ENCODE results near the gene ADAM33.

Gene ADAM33

DNA sequence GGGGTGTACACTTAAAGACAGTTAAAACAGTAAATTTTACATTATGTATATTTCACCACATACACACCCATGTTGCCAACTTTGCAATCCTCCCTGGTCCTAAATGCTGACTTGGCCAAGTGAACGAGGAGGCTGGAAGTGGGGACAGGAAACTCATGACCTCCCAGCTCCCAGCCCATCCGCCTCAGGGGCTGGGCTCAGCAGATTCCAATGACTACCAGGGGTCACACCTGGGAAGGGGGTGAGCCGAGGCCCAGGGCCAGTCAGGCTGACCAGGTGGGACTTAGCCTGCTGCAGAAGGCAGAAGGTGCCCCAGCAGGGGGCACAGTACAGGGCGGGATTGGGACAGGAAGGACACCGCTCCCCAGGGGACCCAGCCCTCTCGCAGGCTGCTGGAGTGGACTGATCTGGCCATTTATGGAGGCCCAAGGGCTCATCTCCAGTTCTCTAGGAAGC, 28.2 kb upstream of the ADAM33 start:
- no peak for DNase-seq (ENCODE audit: low read depth, low spot score)

DNA sequence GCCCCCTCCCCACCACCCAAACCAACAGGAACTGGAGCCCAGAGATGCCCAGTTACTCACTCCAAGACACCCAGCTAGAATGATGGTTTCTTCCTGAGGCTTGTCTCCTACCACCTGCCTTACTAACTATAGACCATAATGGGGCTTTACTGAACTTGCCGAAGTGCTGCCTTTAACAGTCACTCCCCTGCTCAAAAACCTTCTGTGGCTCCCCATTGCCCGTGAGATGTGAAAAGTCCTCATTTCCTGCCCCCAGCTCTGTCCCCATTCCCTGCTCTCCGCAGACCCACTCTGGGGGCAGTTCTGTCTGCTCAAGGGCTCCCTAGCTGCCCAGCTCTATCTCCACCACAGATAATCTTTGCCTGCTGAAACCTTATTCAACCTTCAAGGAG, 25.7 kb upstream of the ADAM33 start:
- no peak for DNase-seq (ENCODE audit: low read depth, low spot score)

DNA sequence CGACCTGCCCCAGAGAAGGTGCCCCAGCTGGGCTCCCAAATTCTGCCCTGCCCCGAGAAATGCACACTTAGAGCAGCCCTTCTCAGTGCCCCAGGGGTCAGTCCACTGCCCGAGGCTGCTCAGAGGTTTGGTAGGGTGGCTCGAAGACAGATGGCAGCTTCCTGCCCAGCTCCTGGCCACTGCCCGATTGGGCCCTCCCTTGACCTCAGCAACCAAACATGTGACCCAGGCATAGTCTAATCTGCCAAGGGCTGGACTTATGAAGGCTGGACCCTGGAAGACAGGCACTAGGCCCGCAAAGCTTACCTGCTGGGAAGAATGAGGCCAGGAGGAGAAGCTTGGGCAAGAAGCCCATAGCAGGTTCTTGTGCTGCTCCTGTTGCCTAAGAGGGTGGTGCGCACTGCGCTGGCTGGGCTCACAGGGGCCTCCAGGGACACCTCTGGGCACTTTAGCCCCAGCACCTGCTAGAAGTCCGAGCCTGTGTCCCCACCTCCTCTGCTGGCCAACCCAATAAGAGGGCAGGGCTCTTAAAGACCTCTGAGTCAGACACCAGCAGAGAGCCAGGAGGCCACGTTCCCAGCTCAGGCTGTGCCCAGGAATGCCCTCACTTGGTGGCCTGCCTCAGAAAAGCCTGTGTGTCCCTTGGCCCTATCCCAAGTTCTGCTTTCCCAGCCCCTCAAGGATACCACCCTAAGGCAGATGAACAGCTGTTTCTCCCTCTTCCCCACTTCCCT, 25.1 kb upstream of the ADAM33 start:
- DNase-seq (ENCODE audit: low read depth, low spot score): no peak

DNA sequence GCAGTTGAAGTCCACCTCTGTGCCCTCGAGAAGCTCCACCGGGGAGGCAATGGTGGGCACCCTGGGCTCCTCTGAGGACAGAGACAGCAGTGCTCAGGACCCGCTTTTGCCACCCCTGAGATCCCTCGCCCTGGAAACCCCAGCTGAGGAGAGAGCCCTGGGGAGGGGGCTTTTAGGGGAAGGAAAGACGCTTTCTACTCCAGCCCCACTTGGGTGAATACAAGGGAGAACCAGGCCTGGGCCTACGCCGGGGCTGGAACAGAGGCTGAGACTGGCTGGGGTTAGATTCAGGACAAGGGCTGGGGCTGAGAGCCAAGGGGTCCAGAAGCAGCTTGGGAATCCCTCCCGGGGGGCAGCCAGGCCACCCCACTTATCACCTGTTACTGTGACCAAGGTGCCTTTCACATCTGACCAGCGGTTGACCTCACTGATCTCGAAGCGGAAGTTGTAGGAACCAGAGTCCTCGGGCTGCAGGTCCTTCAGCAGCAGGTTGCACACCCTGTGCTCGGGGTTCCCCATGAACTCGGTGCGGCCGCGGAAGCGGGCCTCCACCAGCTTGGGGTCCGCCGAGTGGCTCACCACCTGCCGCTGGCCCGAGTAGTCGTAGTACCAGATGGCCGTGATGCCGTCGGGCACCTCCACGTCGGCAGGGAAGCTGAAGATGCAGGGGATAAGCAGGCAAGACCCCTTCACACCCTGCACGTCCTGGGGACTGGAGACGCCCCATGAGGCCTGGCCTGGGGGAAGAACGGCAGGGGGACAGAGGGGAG, 24.3 kb upstream of the ADAM33 start:
- DNase-seq (ENCODE audit: low read depth, low spot score): no peak

DNA sequence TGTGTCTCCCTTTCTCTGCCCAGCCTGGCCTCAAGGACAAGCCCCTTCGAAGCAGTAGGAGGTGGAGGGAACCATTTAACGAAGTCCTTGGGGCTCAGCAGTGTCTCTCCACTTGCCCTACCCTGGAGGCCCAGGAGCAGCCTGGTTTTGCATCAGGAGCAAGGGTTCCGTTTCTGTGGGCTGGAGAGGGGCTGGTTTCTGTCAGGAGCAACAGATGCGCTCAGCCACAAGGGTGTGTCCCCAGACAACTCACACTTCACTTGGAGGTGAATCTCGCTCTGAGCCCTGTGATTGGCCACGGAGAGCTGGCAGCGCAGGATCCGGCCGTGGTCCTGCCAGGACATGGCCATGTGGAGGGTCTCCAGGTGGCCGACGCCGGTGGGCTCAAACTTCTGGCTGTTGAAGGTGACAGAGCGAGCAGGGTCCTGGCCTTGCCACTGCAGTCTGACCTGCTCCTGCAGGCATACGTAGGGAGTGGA, 23.7 kb upstream of the ADAM33 start:
- no peak for DNase-seq (ENCODE audit: low read depth, low spot score)

DNA sequence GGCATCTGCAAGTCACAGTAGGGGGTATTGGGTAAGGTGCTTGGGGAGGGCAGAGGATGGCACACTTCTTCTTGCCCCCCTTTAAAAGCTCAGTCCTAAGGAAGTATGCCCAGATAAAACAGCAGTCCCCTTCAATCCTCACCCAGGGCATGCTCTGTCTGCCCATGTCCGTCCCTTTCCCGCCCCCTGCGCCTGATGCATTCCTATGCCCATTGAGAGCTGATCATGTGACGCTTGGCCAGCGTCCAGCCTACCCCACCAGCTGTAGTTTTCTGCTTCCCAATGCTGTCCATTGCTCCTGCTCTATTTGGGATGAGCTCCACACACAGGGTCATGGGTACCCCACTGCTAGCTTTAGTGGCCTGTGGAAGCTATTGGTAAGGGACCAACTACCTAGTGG, 22.3 kb upstream of the ADAM33 start:
- DNase-seq (ENCODE audit: low read depth, low spot score): no peak

DNA sequence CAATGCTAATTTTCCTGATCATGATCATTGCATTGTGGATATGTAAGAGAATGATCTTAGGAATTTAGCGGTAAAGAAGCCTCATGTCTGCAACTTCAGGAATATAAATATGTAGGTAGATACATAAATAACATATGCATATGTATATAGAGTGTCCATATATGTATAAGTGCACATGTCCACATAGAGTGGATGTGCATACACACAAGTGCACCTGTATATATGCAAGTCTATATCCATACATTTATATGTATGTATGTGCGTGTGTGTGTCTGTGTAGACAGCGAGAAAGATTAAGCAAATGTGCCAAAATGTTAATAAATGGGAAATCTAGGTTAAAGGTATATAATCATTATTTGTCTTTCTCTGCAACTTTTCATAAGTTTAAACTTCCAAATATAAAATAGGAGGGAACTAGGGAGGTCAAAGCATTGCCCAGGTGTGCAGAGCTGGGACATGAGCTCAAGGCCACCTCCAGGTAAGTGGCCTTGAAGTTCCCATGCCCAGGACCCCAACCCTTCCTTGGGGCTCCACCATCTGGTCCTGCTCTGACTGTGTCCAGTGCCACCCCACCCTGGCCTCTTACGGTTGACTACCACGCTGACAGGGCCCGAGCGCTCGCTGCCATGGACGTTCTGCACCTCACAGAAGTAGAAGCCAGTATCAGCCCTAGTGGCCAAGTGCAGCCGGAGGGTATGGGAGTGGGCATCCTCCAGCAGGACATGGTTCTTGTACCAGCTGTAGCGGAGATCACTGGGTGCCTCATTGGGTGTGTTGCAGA, 21.0 kb upstream of the ADAM33 start:
- no peak for DNase-seq (ENCODE audit: low read depth, low spot score)

DNA sequence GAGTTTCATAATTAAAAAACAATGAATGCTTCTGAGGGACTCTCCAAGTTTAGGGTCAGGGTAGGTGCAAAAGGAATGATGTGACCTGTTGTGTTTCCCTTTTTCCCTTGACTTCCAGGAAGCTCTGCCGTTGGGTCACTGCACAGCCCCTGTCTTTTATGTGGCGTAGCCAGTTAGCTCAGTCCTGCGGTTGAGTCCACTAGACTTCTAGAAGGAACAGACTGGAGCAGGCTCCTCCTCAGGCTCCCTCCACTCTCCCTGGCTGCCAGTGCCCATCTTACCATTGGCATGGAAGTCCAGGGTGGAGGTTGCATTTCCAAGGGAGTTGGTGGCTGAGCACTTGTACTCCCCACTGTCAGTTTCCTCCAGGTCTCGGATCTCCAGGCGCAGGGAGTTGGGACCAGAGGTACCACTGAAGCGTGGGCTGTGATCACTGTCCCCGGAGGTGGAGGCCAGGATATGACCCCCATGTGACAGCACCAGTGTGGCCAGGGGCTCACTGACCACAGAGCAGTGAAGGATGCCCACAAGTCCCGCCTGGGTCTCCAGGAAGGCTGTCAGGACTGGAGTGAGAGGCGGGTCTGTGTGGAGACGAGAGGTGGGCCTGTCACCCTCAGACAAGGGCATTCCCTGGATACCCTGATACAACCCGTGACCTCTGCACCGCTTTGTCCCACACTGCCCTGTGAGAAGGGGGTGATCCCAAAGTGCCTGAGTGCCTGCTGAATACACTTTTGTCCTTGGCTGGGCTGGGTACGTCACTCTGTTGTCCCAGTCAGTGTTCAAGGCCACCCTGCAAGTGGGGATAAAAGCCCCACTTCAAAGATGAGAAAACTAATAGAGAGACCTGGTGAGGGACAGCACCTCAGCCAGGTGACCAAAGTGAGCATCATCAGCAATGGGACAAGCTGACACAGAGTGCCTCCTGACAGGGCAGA, 19.5 kb upstream of the ADAM33 start:
- DNase-seq (ENCODE audit: low read depth, low spot score): no peak

DNA sequence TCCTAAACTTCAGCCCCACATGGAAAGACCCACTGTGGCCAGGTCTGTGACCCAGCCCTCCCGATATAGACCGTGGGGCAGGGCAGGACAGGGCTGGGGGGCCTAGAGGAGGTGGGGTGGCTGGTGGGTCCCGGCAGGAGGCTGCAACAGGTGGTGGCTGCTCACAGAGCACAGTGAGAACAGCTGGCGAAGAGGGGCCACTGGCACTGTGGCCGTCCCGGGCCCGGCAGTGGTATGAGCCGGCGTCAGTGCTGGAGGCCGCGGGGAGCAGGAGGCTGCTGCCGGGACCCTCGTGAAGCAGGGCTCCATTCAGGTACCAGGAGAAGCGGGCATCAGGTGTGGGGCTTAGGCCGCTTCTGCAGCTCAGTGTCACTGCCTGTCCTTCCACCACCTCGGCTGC, 17.2 kb upstream of the ADAM33 start:
- DNase-seq (ENCODE audit: low read depth, low spot score): no peak

DNA sequence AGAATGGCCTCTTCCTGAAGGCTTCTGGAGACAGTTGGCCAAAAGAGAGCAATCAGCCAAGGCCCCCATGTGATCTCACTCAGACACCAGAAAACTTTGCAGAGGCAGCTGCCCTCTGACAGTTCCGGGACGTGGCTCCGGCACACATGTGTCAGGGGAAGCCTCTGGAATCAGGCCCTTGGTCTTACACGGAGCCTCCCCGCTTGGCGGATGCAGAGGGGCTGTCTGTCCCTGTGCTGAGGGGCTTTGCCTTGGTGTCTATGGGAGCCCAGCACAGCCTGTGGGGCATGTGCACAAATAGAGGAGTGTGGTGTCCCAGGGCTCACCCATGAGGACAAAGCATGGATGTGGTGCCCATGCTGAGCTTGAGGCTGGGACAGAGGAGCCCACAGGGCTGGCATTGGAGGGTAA, 16.8 kb upstream of the ADAM33 start:
- no peak for DNase-seq (ENCODE audit: low read depth, low spot score)

DNA sequence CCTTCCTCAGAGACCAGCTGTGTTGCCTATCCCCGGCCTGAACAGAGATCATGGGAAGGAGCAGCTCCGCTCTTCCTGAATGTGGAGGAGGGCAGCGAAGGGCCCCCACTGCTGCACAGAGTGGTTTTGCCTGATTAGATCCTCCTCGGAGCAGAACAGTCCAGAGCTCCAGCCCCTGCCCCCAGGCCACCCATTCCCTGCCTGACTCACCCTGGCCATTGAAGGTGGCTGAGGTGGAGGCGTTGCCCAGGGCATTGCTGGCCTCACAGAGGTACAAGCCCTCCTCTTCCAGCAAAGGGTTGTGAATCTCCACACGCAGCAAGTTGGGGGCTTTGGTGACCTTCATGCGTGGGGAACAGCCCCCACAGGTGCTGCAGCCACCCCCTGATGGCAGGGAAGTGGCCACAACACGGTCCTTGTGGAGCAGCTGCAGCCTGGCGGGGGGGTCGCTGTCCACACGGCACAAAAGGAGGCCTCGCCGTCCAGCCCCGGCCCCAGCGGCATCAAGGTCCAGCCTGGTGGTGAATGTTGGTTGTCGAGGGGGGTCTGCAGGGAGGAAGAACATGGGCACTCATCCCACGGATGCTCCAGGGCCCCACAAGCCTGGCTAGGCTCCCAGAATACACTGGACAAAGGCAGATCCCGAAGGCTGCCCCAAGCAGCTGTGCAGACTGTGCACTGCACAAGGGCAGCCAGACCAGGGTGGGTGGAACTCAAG, 15.9 kb upstream of the ADAM33 start:
- DNase-seq (ENCODE audit: low read depth, low spot score): no peak

DNA sequence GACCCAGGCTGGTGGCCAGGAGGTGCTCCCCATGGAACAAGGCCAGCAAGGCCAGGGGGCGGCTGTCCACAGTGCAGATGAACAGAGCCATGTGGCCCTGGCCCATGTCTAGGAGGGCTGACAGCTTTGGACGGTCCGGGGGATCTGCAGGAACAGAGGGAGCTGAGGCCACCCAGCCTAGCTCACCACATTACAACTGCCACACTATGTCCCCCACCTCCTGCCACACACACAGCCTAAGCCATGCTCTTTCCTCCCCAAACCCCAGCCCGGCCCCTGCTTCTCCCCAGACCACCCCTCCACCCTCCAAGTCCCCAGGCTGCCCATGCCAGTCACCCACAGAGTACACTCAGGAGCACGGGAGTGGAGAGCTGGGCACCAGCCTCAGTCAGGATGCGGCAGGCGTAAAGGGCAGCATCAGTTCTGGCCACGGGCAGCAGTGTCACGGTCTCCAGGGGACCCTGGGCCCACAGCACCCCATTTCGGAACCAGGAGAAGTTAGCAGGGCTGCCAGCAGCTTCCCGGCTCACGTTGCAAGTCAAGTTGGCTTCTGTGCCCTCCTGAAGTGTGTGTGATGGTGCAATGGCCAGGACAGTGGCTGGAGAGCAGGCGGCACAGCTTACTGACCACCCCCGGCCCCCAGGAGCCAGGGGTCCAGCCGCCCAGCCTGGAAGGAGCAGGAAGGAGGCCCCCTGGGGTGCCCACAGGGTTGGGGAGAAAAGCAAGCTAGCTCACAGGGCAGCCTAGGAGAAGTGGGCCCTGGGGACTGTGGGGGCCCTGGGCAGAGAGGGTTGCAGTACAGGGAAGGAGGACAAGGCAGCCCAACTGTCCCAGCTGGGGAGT, 15.2 kb upstream of the ADAM33 start:
- no peak for DNase-seq (ENCODE audit: low read depth, low spot score)

DNA sequence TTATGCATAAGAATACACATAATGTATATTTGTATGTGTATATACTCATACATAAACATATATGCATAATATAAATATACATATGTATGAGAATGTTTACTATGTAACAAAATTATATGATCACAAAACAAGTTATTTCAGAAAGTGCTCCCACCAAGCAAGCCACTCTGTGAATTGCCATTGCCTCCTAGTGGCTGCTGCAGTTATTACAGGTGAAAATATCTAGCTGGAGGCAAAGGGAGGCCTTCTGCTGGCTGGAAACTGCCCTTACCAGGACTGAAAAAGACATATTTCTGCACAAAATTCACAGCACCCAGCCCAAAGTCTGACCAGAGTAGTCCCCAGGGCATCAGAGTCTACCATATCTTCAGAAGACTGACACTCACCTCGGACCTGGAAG, 14.4 kb upstream of the ADAM33 start:
- DNase-seq (ENCODE audit: low read depth, low spot score): no peak

DNA sequence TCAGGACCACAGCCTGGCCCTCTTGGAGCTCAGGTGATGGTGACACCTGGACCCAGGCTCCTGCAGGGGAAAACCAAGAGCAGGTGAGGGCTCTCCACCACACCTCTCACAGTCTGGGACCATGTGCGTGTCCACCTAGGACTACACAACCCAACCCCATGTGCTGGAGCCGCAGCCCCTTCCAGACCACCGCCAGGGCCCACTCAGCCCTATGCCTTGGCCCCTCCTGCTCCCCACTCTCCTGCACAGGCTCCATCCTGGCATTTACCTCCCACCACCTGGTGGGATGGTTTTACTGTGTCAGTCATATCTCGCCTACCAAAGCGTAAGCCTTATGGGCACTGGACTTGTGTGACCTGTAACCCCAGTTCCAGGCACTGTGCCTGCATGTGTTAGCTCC, 13.1 kb upstream of the ADAM33 start:
- no peak for DNase-seq (ENCODE audit: low read depth, low spot score)

DNA sequence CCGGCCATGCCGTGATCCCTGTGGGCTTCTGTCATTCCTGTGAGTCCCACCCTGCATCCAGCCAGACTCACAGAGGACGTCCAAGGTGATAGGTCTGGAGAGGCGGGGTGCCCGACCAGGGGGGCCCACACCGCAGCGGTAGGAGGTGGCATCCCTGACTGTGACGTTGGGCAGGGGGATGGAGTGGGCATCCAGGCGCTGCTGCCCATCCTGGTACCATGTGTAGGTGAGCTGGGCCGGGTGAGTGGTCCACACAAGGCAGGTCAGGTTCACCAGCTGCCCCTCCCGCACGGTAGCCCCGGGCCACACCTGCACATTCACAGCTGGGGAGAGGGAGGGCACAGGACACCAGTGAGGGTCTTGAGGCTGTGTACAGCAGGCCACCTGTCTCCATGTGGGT, 11.6 kb upstream of the ADAM33 start:
- DNase-seq (ENCODE audit: low read depth, low spot score): no peak

DNA sequence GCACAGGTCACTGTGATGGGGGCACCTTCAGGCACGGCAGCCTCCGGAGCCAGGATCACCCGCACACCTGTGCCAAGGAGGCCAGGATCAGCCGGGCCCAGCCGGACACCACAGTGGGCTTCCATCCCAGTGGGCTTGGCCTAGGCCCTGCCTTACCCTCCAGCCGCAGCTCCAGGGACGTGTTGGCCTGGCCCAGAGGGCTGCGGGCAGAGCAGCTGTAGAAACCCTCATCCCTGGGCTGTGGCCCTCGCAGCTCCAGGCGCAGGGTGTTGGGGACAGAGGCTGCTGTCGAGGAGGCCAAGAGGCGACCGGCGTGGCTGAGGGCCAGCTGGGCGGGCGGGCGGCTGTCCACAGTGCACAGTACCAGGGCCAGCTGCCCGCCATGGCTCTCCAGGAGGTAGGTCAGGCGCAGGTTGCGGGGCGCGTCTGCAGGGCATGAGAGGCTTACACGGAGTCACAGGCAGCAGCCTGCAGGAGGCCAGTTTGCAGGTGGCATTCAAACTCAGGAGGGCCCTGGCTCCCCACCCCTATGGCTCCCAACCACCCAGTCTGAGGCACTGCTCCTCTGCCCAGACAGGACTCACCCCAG, 11.0 kb upstream of the ADAM33 start:
- no peak for DNase-seq (ENCODE audit: low read depth, low spot score)

DNA sequence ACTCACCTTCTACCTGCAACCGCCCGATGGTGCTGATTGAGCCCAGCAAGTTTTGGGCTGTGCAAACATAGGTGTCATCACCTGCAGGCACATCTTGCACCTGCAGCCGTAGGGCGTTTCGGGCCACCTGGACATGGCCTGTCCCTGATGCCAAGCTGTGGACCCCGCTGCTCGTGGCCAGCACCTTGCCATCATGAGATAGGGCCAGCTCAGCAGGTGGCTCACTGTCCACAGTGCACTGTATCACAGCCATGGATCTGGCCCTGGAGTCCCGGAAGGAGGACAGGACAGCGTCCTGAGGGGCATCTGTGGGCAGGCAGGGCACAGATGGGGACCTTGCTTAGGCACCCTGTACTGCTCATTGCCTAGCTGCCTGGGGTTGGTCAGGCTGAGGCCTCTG, 10.1 kb upstream of the ADAM33 start:
- no peak for DNase-seq (ENCODE audit: low read depth, low spot score)

DNA sequence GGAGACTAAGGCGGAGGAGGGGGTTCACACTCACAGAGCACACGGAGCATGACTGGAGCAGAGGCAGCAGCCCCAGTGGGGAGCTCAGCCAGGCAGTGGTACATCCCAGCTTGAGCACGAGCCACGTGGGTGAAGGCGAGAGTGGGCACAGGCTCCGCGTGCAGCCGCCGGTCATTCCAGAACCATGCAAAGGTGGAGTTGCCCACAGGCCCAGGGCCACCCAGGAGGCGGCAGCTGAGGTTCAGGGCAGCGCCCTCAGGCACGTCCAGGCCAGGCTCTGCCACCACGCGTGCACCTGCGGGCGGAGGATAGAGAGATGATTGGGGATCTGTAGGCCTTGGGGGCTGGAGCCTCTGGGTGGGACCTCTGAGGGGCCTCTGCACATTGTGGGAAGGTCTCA, 9.5 kb upstream of the ADAM33 start:
- DNase-seq (ENCODE audit: low read depth, low spot score): no peak

DNA sequence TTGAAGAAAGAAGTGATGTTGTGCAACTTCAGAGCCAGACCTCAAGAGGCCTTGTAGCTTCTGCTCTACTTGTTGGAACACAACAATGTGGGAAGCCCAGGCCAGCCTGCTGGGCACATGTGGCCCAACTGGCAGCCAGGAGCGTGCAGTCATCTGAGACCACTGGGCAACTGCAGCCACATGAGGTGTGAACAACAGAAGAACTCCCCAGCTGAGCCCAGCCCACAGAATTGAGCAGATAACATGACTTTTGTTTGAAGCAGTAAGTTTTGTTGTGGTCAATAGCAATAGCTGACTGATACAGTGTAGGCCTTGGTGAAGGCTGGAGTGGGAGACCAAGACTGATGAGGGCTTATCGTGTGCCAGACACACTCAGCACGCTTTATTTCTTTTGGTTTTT, 8.6 kb upstream of the ADAM33 start:
- DNase-seq (ENCODE audit: low read depth, low spot score): no peak
